ENCODE results near the gene CEP295NL. TPM values are rescaled to one million over a fixed set of nuclear protein-coding genes. Genes with fewer than 3 reads are reported as not detected.

CEP295NL gene
- total and polyA plus RNA-seq, 10 donors, result 0.03 to 19.3 (median 9.0) TPM

GRCh38 chr17:78917451-78918275 is 14.7 kb upstream of the CEP295NL start:
- Histone ChIP-seq H3K27ac (peak overlapping the region in 7 of 8 donors; percentile 41 to 97 (median 72)), H3K4me1 (peaks cover 31 to 100% (median 86%) of the 10 kb centered on the region in 6 donors)

GRCh38 chr17:78915872-78916632 is 13.1 kb upstream of the CEP295NL start:
- TF ChIP-seq POLR2A (IDR thresholded peaks at IDR 0.05) (no peak), CTCF (IDR thresholded peaks at IDR 0.05 in 8 of 11, conservative IDR thresholded peaks at IDR 0.05 in 3 of 11) (no peak), POLR2AphosphoS5 (IDR thresholded peaks at IDR 0.05) (peak; percentile 46 to 76 (median 62))
- Histone ChIP-seq H3K9me3 (no peaks in the 10 kb centered on the region), H3K4me1 (peaks cover 16 to 100% (median 87%) of the 10 kb centered on the region in 6 donors), H3K4me3 (peak overlapping the region in 4 of 8 donors; percentile 6 to 60 (median 18)), H3K36me3 (no peaks in the 10 kb centered on the region), H3K27me3 (replicated peaks in 1 of 7) (peaks cover 0 to 5% (median 0%) of the 10 kb centered on the region in 7 donors), H3K27ac (peak overlapping the region; percentile 65 to 97 (median 90))
- WGBS, 5 donors, result 15 to 31% (median 23%) methylated on average over 17 of the region's 17 CpGs
- DNase-seq, result peak; percentile 88
- intact Hi-C loops (cut with DNase I; ENCODE audit: low total_unique reads), result no loop called here

More at GRCh38 chr17:78917451-78918275, 14.7 kb upstream of the CEP295NL start:
- intact Hi-C loops (cut with DNase I; ENCODE audit: low total_unique reads), result no loop called here
- no peaks in the 10 kb centered on the region for H3K9me3 ChIP-seq
- no peak for DNase-seq
- H3K36me3 ChIP-seq, result peaks cover 0 to 11% (median 0%) of the 10 kb centered on the region in 6 donors
- 48 to 66% (median 56%) methylated on average over 19 to 21 of the region's 21 CpGs for WGBS, 5 donors
- no peak for TF ChIP-seq CTCF (IDR thresholded peaks at IDR 0.05 in 8 of 11, conservative IDR thresholded peaks at IDR 0.05 in 3 of 11)
- no peak for TF ChIP-seq POLR2A (IDR thresholded peaks at IDR 0.05)
- no peak for TF ChIP-seq POLR2AphosphoS5 (IDR thresholded peaks at IDR 0.05)
- H3K4me3 ChIP-seq, result peak overlapping the region in 3 of 8 donors; percentile 10 to 44 (median 16)
- peaks cover 0 to 5% (median 0%) of the 10 kb centered on the region in 7 donors for H3K27me3 ChIP-seq (replicated peaks in 1 of 7)

- Histone ChIP-seq H3K27me3 (replicated peaks in 1 of 7) (peaks cover 0 to 5% (median 0%) of the 10 kb centered on the region in 7 donors), H3K4me3 (peak overlapping the region in 1 of 8 donors; percentile 9), H3K4me1 (peaks cover 11 to 99% (median 72%) of the 10 kb centered on the region in 6 donors), H3K36me3 (no peaks in the 10 kb centered on the region), H3K27ac (peak overlapping the region in 6 of 8 donors; percentile 48 to 97 (median 92)), H3K9me3 (no peaks in the 10 kb centered on the region)
- intact Hi-C loops (cut with DNase I; ENCODE audit: low total_unique reads), result no loop called here
- WGBS, 5 donors, result 84 to 95% (median 91%) methylated on average over 15 of the region's 15 CpGs
- TF ChIP-seq POLR2AphosphoS5 (IDR thresholded peaks at IDR 0.05), result no peak
- TF ChIP-seq POLR2A (IDR thresholded peaks at IDR 0.05), result no peak
- TF ChIP-seq CTCF (IDR thresholded peaks at IDR 0.05 in 8 of 11, conservative IDR thresholded peaks at IDR 0.05 in 3 of 11), result no peak
- DNase-seq, result no peak
These were observed 10.1 kb upstream of the CEP295NL start for GRCh38 chr17:78913115-78913514.

Data from spleen (tissue), 11 donors.